GM18507 (cell line): Measurements from ENCODE around the gene RPL7A.
A peak's percentile ranks its signal among the peaks of the same experiment; 100 is the strongest.

Experiments
- DNase-seq: peaks from one replicate; pipeline ENCODE4 v3.0.0; 2011; ENCODE audit warnings: low read depth; ENCODE audit not compliant: insufficient read length; ENCODE audit errors: extremely low spot score
- FAIRE-seq: peaks from 2 replicates; lab custom pipeline; 2011; peaks lifted over from hg19 to GRCh38; lab: Jason Lieb, UNC

RPL7A gene

DNA sequence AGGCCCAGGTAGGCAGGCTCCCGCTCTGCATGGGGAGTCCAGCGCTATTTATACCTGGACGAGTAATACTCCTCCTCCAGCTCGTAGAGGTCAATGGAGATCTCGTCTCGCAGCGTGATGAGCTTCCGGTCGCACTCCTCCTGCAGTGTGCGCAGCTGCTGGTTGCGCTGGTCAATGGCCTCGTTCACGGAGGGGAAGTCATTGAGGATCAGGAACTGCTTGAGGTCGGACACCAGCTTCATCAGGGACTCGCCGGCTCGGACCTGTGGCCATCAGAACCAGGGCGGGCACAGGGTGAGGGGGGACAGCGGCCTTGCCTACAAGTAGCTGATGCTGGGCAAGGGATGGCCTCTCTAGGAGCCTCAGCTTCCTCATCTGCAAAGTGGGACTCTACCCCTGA, 3.9 kb upstream of the RPL7A start:
- no peak for DNase-seq

DNA sequence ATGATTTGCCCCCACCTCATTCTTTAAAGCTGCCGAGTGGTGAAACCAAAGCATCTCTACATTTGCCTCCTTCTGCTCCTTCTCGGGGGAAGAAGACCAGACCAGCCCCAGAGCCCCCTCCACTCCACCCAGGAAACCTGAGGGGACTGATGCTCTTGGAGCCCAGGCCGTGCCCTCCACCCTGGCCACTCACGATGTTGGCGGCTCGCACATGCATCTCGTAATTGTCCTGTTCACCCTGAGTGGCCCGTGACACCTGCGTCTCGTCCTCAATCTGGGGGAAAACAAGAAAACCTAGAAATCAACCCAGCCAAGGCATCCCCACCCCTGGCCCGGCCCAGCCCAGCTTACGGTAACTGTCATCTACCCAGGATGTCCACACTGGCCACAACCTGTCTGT, 3.0 kb upstream of the RPL7A start:
- FAIRE-seq (no peak), DNase-seq (no peak)

More for the DNA sequence above, 3.9 kb upstream of the RPL7A start:
- FAIRE-seq = no peak

DNA sequence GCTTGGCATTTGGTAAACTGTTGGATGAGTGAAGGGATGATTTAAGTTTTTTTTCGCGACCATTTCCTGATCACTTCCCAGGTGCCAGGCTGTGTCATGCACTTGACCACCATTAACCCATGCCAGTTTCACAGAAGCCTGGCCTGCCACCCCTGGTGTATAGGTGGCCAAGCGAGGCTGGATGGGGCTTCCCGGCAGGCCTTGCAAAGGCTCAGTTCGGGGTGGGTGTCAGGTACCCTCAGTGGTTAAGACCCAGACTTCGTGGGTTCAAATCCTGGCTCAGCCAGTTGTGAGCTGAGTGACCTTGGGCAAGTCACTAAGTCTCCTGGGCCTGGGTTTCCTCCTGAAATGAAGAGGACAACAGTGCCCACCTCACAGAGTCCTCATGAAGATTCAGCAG, 2.4 kb upstream of the RPL7A start:
- DNase-seq (no peak), FAIRE-seq (no peak)

DNA sequence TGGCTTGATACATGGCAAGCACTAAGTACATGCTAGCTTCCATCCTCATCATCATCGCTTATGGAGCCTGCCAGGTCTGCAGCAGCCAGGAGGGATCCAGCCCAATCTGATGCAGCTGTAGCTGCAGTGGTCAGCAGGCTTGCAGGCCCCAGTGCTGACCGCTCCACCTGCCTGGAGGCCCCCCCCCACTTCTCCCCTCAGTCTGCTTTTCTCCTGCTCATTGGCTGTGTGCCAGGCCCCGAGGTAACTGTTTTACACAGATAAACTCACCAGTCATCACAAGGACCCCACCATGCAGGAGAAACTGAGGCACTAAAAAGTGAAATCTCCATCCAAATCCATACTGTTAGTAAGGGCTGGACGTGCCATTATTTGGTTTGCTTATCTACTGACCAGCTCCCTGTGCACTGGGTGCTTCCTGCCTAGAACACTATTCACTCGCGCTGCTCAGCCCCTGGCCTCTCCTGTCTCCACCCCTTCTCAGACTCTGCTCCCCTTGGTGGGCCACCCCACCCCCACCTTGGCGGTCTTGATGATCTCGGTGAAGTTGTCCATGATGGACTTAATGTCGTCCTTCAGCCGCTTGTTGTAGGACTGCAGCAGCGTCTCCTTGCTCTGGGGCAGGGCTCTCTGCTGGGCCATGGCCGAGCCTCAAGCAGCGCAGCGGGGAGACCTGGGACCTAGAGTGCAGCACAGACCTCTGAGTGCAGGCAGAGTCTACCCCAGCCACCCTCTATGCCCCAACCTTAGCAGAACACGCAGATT, 1.8 kb upstream of the RPL7A start:
- DNase-seq (no peak), FAIRE-seq (no peak)

DNA sequence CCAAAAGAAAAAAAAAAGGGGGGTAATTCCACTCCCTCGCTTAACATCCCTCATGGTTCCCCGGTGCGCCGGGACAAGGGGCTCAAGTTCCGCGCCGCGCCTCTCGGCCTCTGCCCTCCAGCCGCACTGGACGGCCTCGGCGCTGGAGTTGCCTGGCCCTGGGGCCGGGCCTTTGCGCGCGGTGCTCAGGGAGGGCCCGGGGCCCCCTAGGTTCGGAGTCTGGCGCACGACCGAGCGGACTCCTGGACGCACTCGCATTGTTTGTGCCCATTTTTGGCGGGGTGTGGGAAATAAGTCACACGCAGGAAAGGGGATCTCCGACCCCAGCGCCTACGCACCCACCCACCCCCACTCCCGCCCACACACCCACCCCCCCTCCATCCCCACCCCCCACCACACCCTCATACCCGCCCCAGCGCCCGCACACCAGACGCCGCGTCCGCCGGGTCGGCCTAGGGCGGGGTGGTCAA, 468 bp upstream of the RPL7A start:
- FAIRE-seq = no peak

DNA sequence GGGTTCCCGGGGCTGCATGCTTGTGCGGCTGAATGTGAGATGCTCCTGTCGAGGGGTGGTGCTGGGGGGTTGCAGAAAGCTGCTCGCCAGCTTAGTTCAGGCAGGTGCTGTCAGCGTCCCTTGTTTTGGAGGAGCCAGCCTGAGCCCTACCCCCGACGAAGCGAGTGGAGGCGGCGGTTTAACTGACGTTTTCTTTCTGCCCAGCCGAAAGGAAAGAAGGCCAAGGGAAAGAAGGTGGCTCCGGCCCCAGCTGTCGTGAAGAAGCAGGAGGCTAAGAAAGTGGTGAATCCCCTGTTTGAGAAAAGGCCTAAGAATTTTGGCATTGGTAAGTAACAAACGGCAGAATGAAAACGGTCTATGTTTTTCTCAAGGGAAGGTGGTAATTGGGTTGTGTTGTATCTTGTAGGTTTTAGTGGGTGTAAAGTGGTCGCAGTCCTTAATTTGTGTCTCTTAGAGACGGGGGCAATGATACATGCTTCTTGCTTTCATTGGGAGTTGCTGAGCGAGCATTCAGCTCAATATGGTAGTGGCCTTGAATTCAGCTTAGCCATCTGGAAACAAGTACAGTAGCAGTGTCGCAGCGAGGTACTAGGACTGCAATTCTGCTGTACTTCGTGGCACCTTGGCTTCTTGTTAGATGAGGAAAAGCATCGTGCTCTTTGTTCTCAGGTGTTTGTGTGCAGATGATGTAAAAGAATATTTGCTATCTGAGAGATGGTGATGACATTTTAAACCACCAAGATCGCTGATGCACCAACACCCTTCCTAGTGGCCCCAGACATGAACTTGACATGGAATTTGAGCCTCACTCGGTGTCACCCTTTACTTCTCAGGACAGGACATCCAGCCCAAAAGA, 928 bp downstream of the RPL7A start:
- DNase-seq = no peak
- no peak for FAIRE-seq

More for the DNA sequence above, 468 bp upstream of the RPL7A start:
- peak; percentile 40 for DNase-seq

DNA sequence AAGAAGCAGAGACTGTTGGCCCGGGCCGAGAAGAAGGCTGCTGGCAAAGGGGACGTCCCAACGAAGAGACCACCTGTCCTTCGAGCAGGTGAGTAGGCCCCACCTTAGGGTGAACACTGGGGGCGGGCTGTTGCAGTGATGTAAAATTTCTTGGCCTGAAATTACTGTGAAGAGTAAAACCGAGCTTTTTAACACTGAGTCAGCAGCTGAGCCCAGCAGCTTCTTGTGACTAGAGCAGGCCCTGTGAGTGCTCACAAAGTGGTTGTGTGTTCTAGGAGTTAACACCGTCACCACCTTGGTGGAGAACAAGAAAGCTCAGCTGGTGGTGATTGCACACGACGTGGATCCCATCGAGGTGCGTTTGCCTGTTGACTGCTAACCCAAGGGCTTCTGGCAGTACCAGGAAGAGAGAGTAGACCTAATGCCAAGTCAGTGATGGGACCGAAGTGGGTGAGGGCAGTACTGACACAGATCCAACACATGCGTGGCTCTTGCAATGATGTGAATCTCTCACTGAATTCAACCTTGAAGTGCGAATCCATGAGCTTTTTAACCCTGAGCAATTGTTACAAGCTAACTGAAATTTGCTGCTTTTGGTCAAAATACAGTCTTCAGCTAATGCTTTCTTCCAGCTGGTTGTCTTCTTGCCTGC, 2.1 kb downstream of the RPL7A start:
- no peak for FAIRE-seq
- DNase-seq = no peak

DNA sequence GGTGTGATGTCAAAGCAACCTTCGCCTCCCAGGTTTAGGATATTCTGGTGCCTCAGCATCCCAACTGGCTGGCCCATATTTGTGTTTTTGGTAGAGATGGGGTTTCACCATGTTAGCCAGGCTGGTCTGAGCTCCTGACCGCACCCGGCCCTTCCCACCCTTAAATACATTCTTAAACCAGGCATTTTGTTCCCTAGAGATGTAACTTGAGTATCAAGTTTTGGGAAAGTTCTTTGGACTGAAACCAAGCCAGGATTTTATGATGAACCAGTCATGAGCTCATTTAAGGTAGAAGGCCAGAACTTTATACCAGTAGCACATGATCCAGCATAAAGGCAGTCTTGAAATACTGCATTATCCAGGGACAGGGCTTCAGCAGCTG, 3.5 kb downstream of the RPL7A start:
- FAIRE-seq = no peak

DNA sequence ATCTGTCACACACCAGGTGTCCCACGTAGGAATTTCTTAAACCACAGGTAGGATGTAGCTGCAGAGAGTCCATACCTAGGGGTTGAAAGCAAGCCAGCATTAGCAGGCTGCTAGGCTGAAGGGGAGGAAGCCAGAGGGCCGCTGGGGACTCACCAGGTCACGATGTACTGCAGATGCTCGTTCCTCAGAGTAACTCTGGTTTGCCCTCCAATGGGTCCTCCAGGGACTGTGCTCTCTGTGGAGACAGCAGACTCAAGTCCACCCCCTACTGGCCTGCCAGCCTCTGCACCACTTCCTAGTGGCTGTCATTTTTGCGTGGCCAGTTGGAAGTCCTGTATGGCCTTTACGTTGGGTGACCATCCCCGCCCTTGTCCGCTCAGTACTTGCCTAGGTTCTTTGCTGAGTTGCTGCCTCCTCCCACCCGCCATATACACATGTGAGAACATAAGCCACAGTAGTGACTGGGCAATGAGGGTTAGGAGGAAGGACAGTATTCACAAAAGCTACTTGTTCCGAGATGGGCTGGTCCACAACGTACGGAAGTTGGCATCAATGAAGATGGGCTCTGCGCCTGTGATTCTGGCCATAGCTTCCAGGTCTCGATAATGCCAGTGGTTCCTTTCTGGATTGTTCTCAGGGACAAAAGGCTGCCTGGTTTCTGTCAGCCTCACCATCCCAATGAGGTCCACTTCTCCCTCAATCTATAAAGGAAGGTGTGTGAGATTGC, 4.1 kb downstream of the RPL7A start:
- FAIRE-seq = no peak
- no peak for DNase-seq

More for the DNA sequence above, 3.5 kb downstream of the RPL7A start:
- DNase-seq = no peak

DNA sequence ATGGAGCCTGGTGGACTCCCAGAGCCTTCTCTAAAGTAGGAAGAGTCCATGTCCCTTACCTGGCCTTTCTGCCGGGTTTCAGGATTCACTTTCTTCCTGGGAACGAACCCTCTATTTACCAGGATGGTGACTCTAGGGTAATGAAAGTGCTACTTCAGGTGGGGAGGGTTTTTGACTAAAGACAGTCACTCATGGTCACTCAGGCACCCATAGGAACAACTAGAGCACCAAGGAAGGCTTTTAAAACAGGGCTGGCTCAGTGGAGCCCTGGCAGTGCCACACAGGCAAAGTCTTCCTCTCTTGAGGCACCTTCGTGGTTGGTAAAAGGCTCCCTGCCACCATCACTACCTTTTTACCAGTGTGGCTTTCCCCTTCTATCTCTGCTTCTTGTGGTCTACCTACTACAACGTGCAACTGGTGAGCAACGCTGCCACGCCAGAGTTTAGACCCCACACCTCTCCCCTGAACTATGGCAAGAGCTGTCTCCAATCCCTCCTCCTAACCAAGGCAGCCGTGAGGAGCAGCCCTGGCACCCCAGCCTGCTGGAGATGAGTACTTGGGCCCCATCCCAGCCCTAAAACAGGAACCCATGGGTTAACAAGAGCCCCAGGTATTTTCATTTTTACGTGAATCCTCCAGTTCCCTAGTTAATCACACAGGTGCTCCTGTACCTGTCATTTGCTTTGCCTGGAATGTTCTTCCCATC, 4.8 kb downstream of the RPL7A start:
- no peak for FAIRE-seq
- DNase-seq = no peak

DNA sequence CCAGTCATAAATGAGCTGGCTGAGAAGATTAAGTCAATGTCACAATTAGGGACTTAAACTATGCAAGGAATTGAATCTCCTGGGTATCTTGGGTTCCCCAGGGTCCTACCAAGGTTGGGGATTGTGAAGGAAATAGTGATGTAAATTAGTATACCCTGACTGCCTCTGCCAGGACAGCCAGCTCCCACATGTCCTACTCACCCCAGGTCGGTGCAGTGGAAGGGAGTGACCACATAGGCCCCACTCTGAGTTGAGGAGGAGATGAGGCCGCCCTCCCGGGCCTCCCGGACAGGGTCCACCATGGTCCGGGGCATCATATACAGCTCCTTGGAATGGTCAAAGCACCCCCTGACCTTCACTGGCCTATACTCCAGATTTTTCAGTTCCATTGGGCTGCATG, 5.5 kb downstream of the RPL7A start:
- DNase-seq (no peak), FAIRE-seq (no peak)

DNA sequence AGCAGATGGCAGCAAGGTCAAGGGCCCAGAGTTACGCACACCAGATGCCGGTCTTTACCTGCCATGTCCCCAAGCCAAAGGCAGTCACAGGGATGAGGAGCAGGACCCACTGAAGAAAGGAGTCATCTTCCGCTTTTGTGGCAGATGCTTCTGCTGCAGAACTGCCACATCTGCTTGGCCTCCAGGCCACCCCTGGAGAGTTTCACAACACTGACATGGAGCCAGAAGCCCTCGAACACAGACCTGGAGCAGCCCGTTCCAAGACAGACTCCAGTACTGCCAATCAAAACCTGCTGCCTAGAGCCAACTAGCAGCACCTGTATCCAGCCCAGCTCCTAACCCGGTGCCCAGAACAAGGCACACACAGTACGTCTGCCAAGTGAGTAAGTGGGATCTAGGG, 6.7 kb downstream of the RPL7A start:
- DNase-seq = no peak
- FAIRE-seq = no peak

DNA sequence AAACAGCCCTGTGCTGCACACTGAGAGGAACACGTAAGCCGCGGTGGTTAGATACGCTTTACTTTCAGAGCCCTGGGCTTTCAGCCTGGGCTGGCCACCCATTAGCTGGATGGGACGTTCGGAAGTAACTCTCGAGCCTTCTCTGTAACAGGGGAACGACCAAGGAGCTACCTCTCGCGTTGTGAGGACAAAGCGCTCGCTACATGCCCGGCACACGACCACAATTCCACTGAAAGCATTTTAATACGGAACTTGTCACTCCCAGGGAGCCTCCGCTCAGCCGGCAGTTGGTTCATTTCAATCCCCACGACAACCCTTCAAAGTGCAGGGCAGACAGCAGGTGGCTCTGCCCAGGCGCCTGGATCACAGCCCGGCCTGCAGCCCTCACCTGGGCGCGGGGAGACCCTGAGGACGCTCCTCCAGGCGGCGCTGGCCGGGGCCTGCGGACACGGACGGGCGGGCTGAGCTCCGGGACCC, 7.9 kb downstream of the RPL7A start:
- DNase-seq (no peak), FAIRE-seq (no peak)

DNA sequence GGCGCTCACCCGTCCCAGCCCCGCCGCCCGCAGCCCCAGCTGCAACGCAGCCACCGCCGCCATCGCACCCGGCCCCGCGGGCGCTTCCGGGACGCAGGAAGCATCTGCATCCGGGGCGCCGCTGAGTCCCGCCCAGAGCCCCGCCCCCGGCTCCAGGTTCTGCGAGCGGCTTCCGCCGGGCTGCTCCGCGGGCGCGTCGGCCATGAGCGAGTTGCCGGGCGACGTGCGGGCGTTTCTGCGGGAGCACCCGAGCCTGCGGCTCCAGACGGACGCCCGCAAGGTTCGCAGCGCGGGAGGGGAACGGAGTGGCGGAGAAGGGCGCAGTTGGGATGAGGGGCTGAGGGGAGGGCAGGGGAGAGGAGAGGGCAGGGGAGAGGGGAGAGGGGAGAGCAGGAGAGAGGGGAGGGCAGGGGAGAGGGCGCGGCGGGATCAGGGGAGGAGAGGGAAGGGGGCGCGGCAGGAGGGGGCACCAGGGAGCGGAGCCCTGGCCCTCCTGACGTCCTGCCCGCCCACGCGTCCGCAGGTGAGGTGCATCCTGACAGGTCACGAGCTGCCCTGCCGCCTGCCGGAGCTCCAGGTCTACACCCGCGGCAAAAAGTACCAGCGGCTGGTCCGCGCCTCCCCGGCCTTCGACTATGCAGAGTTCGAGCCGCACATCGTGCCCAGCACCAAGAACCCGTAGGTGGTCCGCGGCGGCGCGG, 8.5 kb downstream of the RPL7A start, which contains the start of the genes SURF1 and SURF2:
Gene SURF1, minus strand, starts transcription at position 97 of the 701 bp plus-strand sequence. Its CDS starts 34 bp downstream, at position 63.
Gene SURF2, plus strand, starts transcription at position 160 of the 701 bp plus-strand sequence. Its CDS starts 43 bp downstream, at position 203.
- peak; percentile 56 for FAIRE-seq
- peak; percentile 78 for DNase-seq

DNA sequence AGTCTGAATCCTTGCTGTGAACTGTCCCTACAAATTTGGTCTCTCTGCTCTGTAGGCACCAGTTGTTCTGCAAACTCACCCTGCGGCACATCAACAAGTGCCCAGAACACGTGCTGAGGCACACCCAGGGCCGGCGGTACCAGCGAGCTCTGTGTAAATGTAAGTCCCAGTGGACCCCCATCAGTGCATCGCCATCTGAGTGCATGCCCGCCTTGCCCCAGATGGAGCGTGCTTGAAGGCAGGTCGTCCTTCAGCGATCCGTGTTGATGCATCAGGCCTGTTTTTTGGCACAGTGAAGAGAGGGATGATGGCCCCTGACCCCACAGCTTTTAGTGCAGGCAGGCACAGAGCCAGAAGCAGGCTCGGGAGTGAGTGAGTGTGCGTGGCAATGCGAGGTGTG, 9.6 kb downstream of the RPL7A start:
- no peak for DNase-seq
- no peak for FAIRE-seq

DNA sequence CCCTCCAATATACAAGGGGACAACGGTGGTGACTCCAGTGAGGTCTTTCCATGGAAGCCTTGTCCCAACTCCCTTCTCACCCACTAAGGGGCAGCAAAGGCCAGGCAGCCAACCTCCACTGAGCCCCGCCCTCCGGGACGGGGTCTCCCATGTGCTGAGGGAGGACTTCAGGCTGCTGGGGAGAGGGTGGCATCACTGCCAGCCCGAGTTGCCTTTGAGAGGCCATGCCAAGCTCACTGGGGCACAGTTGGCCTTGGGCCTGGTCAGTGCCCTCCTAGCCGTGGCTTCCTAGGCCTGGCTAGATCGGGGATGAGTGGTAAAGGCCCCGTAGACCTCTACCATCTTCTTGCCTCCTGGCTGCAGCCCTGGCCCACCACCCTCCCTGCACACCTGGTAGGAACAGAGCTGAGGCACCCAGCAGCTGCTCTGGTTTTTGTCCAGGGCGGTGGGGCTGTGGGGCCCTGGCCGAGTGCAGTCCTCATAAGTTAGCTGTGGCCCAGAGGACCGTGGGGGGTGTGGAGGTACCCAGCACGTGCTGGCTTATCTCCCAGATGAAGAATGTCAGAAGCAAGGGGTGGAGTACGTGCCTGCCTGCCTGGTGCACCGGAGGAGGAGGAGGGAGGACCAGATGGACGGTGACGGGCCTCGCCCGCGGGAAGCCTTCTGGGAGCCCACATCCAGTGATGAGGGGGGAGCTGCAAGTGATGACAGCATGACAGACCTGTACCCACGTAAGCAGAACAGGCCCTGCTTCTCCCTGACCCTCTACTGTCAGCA, 11.6 kb downstream of the RPL7A start:
- FAIRE-seq (no peak), DNase-seq (no peak)
